Adrenal gland (tissue), 5 donors: ENCODE data around the gene SCYGR2.

Source experiments
- POLR2A ChIP-seq, 2 donors: fragments of 450-650 bp; IDR thresholded peaks; one replicate each; pipeline ENCODE4 v1.6.1; 2017; ENCODE audit warnings: antibody characterized with exemption in 2 of 2, mild to moderate bottlenecking in 2 of 2, moderate library complexity in 1 of 2
- TF ChIP-seq, protein P1 (sequence below), 6 experiments: fragments of 450-650 bp in 4 of 6; fragments of 200-600 bp in 2 of 6; sonication (generic) in 1 of 6; IDR thresholded peaks; 1 replicate in 5 of 6; 2 replicates in 1 of 6; pipeline versions ENCODE4 v1.5.1 to v1.8.0; 2016 to 2021; ENCODE audit warnings: antibody characterized with exemption in 6 of 6, mild to moderate bottlenecking in 2 of 6, moderate library complexity in 1 of 6
- donor health status: DM: no; HTN: no; CAD: no.

DNA sequence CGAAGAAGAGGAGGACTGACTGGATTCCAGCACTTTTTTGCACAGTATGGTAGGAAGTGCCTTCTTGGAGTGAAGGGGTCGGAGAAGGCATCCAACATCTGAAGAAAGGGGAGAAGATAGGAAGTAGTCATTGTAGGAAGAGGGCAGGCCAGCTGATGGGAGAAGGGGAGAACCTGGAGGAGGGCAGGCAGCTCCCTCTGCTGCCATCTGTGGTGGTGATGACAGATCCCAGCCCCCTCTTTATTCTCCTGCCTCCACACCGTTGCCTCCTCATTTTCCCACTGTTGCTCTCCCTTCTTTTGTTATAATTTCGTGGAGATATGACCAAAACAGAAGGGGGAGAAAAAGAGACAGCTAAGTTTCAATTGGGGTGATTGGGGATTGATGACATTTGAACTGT is 2.9 kb upstream of the SCYGR2 start:
- TF ChIP-seq POLR2A (IDR thresholded peaks at IDR 0.05): no peak
- TF ChIP-seq, protein P1, sequence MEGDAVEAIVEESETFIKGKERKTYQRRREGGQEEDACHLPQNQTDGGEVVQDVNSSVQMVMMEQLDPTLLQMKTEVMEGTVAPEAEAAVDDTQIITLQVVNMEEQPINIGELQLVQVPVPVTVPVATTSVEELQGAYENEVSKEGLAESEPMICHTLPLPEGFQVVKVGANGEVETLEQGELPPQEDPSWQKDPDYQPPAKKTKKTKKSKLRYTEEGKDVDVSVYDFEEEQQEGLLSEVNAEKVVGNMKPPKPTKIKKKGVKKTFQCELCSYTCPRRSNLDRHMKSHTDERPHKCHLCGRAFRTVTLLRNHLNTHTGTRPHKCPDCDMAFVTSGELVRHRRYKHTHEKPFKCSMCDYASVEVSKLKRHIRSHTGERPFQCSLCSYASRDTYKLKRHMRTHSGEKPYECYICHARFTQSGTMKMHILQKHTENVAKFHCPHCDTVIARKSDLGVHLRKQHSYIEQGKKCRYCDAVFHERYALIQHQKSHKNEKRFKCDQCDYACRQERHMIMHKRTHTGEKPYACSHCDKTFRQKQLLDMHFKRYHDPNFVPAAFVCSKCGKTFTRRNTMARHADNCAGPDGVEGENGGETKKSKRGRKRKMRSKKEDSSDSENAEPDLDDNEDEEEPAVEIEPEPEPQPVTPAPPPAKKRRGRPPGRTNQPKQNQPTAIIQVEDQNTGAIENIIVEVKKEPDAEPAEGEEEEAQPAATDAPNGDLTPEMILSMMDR (IDR thresholded peaks at IDR 0.05): no peak
